GM23338 (cell line): Measurements from ENCODE around the gene HEMK1. TPM values are rescaled to one million over a fixed set of nuclear protein-coding genes. Genes with fewer than 3 reads are reported as not detected.

Experiments used
- ATAC-seq: fragments of 200-7000 bp; cut with Tn5 transposase; 3 replicates; pipeline ENCODE4 v1.9.1; 2020
- DNase-seq: peaks from one replicate; pipeline ENCODE4 v3.0.0-alpha.2; 2015; ENCODE audit warnings: low spot score
- H2AFZ ChIP-seq: fragments of 200-600 bp; sonication (generic); 2 replicates; pipeline ENCODE4 v1.8.0; 2016; ENCODE audit warnings: antibody characterized with exemption, mild to moderate bottlenecking, moderate library complexity
- H3F3A ChIP-seq: fragments of 200-600 bp; sonication (generic); replicated peaks from 2 replicates; pipeline ENCODE4 v1.8.0; 2017; ENCODE audit warnings: antibody characterized with exemption, mixed run types, low read depth
- H3K27ac ChIP-seq: fragments of 200-600 bp; sonication (generic); 2 replicates; pipeline ENCODE4 v1.6.1; 2016; ENCODE audit warnings: low read depth
- H3K27me3 ChIP-seq: fragments of 200-600 bp; sonication (generic); 2 replicates; pipeline ENCODE4 v1.8.0; 2016; ENCODE audit warnings: mild to moderate bottlenecking, mixed run types, moderate library complexity; ENCODE audit not compliant: insufficient read depth
- H3K36me3 ChIP-seq: fragments of 200-600 bp; sonication (generic); 2 replicates; pipeline ENCODE4 v1.8.0; 2016; ENCODE audit warnings: mild to moderate bottlenecking; ENCODE audit not compliant: insufficient read depth
- H3K4me1 ChIP-seq: fragments of 200-600 bp; sonication (generic); 2 replicates; pipeline ENCODE4 v1.8.0; 2016; ENCODE audit warnings: mild to moderate bottlenecking, moderate library complexity; ENCODE audit not compliant: insufficient read depth
- H3K4me2 ChIP-seq: fragments of 200-600 bp; sonication (generic); 2 replicates; pipeline ENCODE4 v1.7.1; 2017; ENCODE audit warnings: mixed run types
- H3K4me3 ChIP-seq: fragments of 200-600 bp; sonication (generic); 2 replicates; pipeline ENCODE4 v1.6.1; 2016; ENCODE audit warnings: mixed run types
- H3K79me2 ChIP-seq: fragments of 200-600 bp; sonication (generic); replicated peaks from 2 replicates; pipeline ENCODE4 v1.8.0; 2017; ENCODE audit warnings: mild to moderate bottlenecking; ENCODE audit not compliant: insufficient read depth
- H3K9me2 ChIP-seq: fragments of 200-600 bp; sonication (generic); 2 replicates; pipeline ENCODE4 v1.8.0; 2017; ENCODE audit not compliant: insufficient read depth
- H4K20me1 ChIP-seq: fragments of 200-600 bp; sonication (generic); replicated peaks from 2 replicates; pipeline ENCODE4 v1.8.0; 2017; ENCODE audit warnings: mild to moderate bottlenecking; ENCODE audit not compliant: insufficient read depth
- H3K27ac Mint-ChIP-seq: 2 replicates; pipeline ENCODE4 v1.8.0; 2020; ENCODE audit warnings: inconsistent platforms, mild to moderate bottlenecking, moderate library complexity, mixed read lengths
- H3K27me3 Mint-ChIP-seq: 3 replicates; pipeline ENCODE4 v1.8.0; 2022; ENCODE audit warnings: low read depth, mild to moderate bottlenecking, moderate library complexity, mixed read lengths, inconsistent platforms; ENCODE audit not compliant: insufficient read depth, poor library complexity
- H3K36me3 Mint-ChIP-seq: 3 replicates; pipeline ENCODE4 v1.8.0; 2021; ENCODE audit warnings: low read depth, mild to moderate bottlenecking, inconsistent platforms, moderate library complexity, mixed read lengths
- H3K4me1 Mint-ChIP-seq: 3 replicates; pipeline ENCODE4 v1.8.0; 2020; ENCODE audit warnings: mild to moderate bottlenecking, inconsistent platforms, mixed read lengths
- H3K4me3 Mint-ChIP-seq: 3 replicates; pipeline ENCODE4 v1.8.0; 2021; ENCODE audit warnings: moderate library complexity, mild to moderate bottlenecking, inconsistent platforms, mixed read lengths
- H3K9me3 Mint-ChIP-seq: 3 replicates; pipeline ENCODE4 v1.8.0; 2020; ENCODE audit warnings: moderate library complexity, mild to moderate bottlenecking, inconsistent platforms, mixed read lengths
- CREB1 ChIP-seq: fragments of 250-450 bp; sonication (Bioruptor Pico); IDR thresholded peaks from 2 replicates; pipeline ENCODE4 v1.5.0; 2020; ENCODE audit warnings: low read depth, mild to moderate bottlenecking, moderate library complexity
- CTCF ChIP-seq, 2 experiments: fragments of 200-600 bp in 1 of 2; sonication (generic) in 1 of 2; conservative IDR thresholded peaks; 2 replicates each; pipeline versions ENCODE4 v1.5.1 to v1.6.1; 2016 to 2017; ENCODE audit warnings: antibody characterized with exemption in 2 of 2, low read depth in 2 of 2, mild to moderate bottlenecking in 2 of 2, moderate library complexity in 1 of 2
- ETS1 ChIP-seq: IDR thresholded peaks from 2 replicates; pipeline ENCODE4 v1.6.1; 2016; ENCODE audit warnings: antibody characterized with exemption
- EZH2 ChIP-seq: fragments of 200-600 bp; sonication (generic); IDR thresholded peaks from one replicate; pipeline ENCODE4 v1.8.0; 2017; ENCODE audit warnings: antibody characterized with exemption, mild to moderate bottlenecking, low read depth; ENCODE audit not compliant: unreplicated experiment
- EZH2phosphoT487 ChIP-seq: fragments of 200-600 bp; sonication (generic); IDR thresholded peaks from one replicate; pipeline ENCODE4 v1.8.1; 2018; ENCODE audit warnings: antibody characterized with exemption; ENCODE audit not compliant: unreplicated experiment
- JUNB ChIP-seq: IDR thresholded peaks from one replicate; pipeline ENCODE4 v1.6.1; 2016; ENCODE audit warnings: antibody characterized with exemption; ENCODE audit not compliant: unreplicated experiment
- NANOG ChIP-seq: IDR thresholded peaks from 2 replicates; pipeline ENCODE4 v1.6.1; 2016; ENCODE audit warnings: antibody characterized with exemption, borderline replicate concordance
- POLR2AphosphoS5 ChIP-seq: IDR thresholded peaks from 2 replicates; pipeline ENCODE4 v1.6.1; 2016; ENCODE audit warnings: antibody characterized with exemption, low read depth
- REST ChIP-seq: IDR thresholded peaks from one replicate; pipeline ENCODE4 v1.6.1; 2018; ENCODE audit warnings: antibody characterized with exemption; ENCODE audit not compliant: unreplicated experiment
- ZNF331 ChIP-seq: fragments of 250-450 bp; sonication (Bioruptor Pico); IDR thresholded peaks from 2 replicates; pipeline ENCODE4 v1.5.0; 2020; ENCODE audit warnings: low read depth, mild to moderate bottlenecking, moderate library complexity
- ZNF462 ChIP-seq: fragments of 250-450 bp; sonication (Bioruptor Pico); IDR thresholded peaks from 2 replicates; pipeline ENCODE4 v1.5.0; 2020; ENCODE audit warnings: mild to moderate bottlenecking, moderate library complexity
- polyA plus RNA-seq: library from polyadenylated mRNA; unstranded; fragments of >200 nt; fragmentation: Nextera tagmentation; extraction: Ambion mirVana; gene quantifications from 2 replicates; pipeline ENCODE4 v1.2.1, GENCODE V29; 2016
- total RNA-seq: library from RNA; depleted of rRNA; stranded (reverse); fragments of >200 nt; shearing (Covaris generic); gene quantifications from 2 replicates; pipeline ENCODE4 v1.2.3, GENCODE V29; 2014

HEMK1 gene
- total and polyA plus RNA-seq, 2 experiments from 2014 or later: 5.6 to 10.1 TPM

GRCh38 chr3:50604110-50604621 is 34.8 kb downstream of the HEMK1 start:
- no peak for DNase-seq
- H3K4me2 ChIP-seq: no peak overlapping the region
- no peaks in the 10 kb centered on the region for H3K36me3 ChIP-seq
- no peaks in the 10 kb centered on the region; the same call in 1 of the 2 replicates for H4K20me1 ChIP-seq
- Mint-ChIP-seq H3K9me3 (no peaks in the 10 kb centered on the region), H3K4me3 (no peak overlapping the region), H3K27me3 (peaks cover 2% of the 10 kb centered on the region), H3K27ac (no peak overlapping the region), H3K36me3 (no peaks in the 10 kb centered on the region), H3K4me1 (no peaks in the 10 kb centered on the region; the same call in 2 of the 3 replicates)
- no peak for TF ChIP-seq ZNF462 (CRISPR knock-in tag)
- no peak for TF ChIP-seq CTCF (conservative IDR thresholded peaks at IDR 0.05; ENCODE audit: low read depth in 2 of 2)
- no peak for TF ChIP-seq ETS1
- TF ChIP-seq NANOG: no peak
- no peak for TF ChIP-seq REST
- no peak for TF ChIP-seq POLR2AphosphoS5
- no peak for TF ChIP-seq EZH2
- TF ChIP-seq CREB1 (CRISPR knock-in tag): no peak
- TF ChIP-seq JUNB: no peak
- TF ChIP-seq ZNF331 (CRISPR knock-in tag): no peak
- no peak for TF ChIP-seq EZH2phosphoT487
- H3K4me3 ChIP-seq: no peak overlapping the region
- H3K27ac ChIP-seq: no peak overlapping the region
- no peaks in the 10 kb centered on the region for H3K79me2 ChIP-seq
- H3K4me1 ChIP-seq: no peaks in the 10 kb centered on the region
- H2AFZ ChIP-seq: no peak overlapping the region
- H3F3A ChIP-seq: no peaks in the 10 kb centered on the region
- H3K9me2 ChIP-seq: no peaks in the 10 kb centered on the region
- no peak for ATAC-seq
- no peaks in the 10 kb centered on the region for H3K27me3 ChIP-seq
